ENCODE data around the gene DCST2. TPM values are rescaled to one million over a fixed set of nuclear protein-coding genes. Genes with fewer than 3 reads are reported as not detected.

The DCST2 gene
- total and polyA plus RNA-seq, 4 donors: 0.31 to 1.7 (median 1.2) TPM

DNA sequence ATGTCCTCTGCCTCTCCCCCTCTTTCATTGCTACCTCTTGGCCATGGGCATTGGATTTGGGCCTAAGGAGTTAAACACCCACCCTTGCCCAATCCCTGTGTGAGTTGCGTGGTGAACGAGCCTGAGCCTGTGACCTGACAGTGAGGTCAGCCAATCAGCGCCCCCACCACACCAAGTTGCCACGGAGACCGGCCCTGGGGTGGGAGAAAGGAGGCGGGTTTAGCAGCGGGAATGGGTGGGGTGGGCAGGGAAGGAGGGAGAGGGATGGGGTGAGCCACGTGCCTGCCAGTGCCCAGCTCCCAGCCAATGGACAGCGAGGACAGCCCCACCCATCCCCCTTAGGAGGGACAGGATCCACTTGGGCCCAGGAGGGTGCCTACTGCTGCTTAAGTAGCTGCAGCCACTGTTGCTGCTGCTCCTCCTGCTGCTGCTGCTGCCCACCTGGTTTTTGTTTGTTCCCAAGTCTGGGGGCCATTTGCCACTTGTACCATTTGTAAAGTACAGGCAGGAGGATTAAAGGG lies 21.5 kb downstream of the DCST2 start:
- Histone ChIP-seq H3K9ac (ENCODE audit: insufficient read depth in 1 of 2, low read length in 2 of 2) (peak overlapping the region in 1 of 2 donors; percentile 13), H3K4me3 (no peak overlapping the region), H3K27ac (ENCODE audit: low read depth in 1 of 2, low read length in 1 of 2) (peak overlapping the region in 1 of 2 donors; percentile 65), H3K4me1 (ENCODE audit: control insufficient read depth in 5 of 5, insufficient read depth in 5 of 5, low read length in 5 of 5) (peaks cover 0 to 37% (median 19%) of the 10 kb centered on the region in 5 donors), H3K27me3 (ENCODE audit: control insufficient read depth in 3 of 3, insufficient read depth in 3 of 3, low read length in 2 of 3) (no peaks in the 10 kb centered on the region), H3K36me3 (ENCODE audit: control insufficient read depth in 4 of 4, insufficient read depth in 4 of 4, low read length in 4 of 4) (peaks cover 0 to 28% (median 0%) of the 10 kb centered on the region in 4 donors), H3K9me3 (ENCODE audit: control insufficient read depth in 4 of 4, insufficient read depth in 3 of 4, low read length in 3 of 4) (no peaks in the 10 kb centered on the region)
- DNase-seq (peak; percentile 65 to 80 (median 78)), ATAC-seq (ENCODE audit: insufficient read depth, low FRiP score) (peak; percentile 49)
- TF ChIP-seq, protein P1, sequence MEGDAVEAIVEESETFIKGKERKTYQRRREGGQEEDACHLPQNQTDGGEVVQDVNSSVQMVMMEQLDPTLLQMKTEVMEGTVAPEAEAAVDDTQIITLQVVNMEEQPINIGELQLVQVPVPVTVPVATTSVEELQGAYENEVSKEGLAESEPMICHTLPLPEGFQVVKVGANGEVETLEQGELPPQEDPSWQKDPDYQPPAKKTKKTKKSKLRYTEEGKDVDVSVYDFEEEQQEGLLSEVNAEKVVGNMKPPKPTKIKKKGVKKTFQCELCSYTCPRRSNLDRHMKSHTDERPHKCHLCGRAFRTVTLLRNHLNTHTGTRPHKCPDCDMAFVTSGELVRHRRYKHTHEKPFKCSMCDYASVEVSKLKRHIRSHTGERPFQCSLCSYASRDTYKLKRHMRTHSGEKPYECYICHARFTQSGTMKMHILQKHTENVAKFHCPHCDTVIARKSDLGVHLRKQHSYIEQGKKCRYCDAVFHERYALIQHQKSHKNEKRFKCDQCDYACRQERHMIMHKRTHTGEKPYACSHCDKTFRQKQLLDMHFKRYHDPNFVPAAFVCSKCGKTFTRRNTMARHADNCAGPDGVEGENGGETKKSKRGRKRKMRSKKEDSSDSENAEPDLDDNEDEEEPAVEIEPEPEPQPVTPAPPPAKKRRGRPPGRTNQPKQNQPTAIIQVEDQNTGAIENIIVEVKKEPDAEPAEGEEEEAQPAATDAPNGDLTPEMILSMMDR (IDR thresholded peaks at IDR 0.05; ENCODE audit: control extremely low read depth, extremely low read depth): no peak
- 17 to 28% methylated on average over 9 of the region's 9 CpGs for WGBS, 2 donors

DNA sequence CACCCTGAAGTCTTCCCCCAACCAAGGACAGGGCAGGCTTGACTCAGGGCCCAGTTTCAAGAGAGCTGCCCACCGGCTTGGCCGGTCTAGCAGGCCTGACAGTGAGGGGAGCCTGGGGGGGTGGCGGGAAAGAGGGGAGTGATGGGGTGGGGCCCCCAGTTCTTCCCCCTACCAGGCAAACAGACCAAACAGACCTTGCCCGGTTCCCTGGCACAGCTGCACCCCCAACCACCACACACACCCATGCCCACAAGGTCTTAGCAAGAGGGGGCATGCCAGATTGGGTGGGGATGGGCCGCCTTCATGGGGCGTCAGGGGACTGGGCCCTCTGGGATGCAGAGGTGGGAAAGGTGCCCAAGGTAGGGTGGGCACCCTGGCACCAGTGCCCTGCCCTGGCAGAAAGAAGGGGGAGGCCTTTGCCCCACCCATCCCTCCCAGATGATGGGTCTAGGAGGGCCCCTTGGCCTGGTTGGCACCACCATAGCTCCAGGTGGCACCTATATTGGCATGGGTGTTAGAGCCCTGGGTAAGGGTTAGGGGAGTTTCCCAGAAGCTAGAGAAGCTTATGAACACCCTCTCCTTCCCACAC lies 22.1 kb downstream of the DCST2 start:
- DNase-seq (peak in 2 of 3 donors; percentile 32 to 37), ATAC-seq (ENCODE audit: insufficient read depth, low FRiP score) (no peak)
- no peaks in the 10 kb centered on the region for H3K27me3 ChIP-seq (ENCODE audit: control insufficient read depth in 3 of 3, insufficient read depth in 3 of 3, low read length in 2 of 3)
- WGBS, 2 donors: 78 to 83% methylated on average over 6 of the region's 6 CpGs
- H3K27ac ChIP-seq (ENCODE audit: low read depth in 1 of 2, low read length in 1 of 2): peak overlapping the region in 1 of 2 donors; percentile 65
- peaks cover 0 to 26% (median 0%) of the 10 kb centered on the region in 4 donors for H3K36me3 ChIP-seq (ENCODE audit: control insufficient read depth in 4 of 4, insufficient read depth in 4 of 4, low read length in 4 of 4)
- peak overlapping the region in 1 of 2 donors; percentile 13 for H3K9ac ChIP-seq (ENCODE audit: insufficient read depth in 1 of 2, low read length in 2 of 2)
- H3K4me3 ChIP-seq: no peak overlapping the region
- H3K4me1 ChIP-seq (ENCODE audit: control insufficient read depth in 5 of 5, insufficient read depth in 5 of 5, low read length in 5 of 5): peaks cover 2 to 40% (median 17%) of the 10 kb centered on the region in 5 donors
- H3K9me3 ChIP-seq (ENCODE audit: control insufficient read depth in 4 of 4, insufficient read depth in 3 of 4, low read length in 3 of 4): no peaks in the 10 kb centered on the region
- TF ChIP-seq, protein P1 (IDR thresholded peaks at IDR 0.05; ENCODE audit: control extremely low read depth, extremely low read depth): no peak

DNA sequence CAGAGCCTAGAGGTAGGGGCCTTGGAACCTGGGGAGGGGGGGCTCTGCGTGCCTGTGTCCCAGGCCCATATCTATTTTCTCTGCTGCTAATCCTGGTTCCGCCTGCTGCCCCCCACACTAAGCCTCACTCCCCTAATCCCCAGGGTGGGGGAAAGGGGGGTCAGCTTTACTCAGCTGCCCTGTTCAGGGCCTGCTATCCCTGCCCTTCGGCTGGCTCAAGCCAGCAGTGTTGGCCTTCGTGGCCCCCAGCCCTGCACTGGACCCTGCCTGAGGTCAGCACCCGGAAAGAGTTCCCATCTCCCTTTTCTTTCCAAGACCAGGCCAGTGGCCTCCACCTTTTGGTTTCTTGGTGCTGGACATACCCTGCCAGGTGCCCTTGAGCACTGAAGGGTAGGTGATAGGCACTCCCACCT lies 22.6 kb downstream of the DCST2 start:
- TF ChIP-seq, protein P1 (IDR thresholded peaks at IDR 0.05; ENCODE audit: control extremely low read depth, extremely low read depth): no peak
- Histone ChIP-seq H3K9ac (ENCODE audit: insufficient read depth in 1 of 2, low read length in 2 of 2) (no peak overlapping the region), H3K9me3 (ENCODE audit: control insufficient read depth in 4 of 4, insufficient read depth in 3 of 4, low read length in 3 of 4) (no peaks in the 10 kb centered on the region), H3K4me3 (no peak overlapping the region), H3K27me3 (ENCODE audit: control insufficient read depth in 3 of 3, insufficient read depth in 3 of 3, low read length in 2 of 3) (no peaks in the 10 kb centered on the region), H3K4me1 (ENCODE audit: control insufficient read depth in 5 of 5, insufficient read depth in 5 of 5, low read length in 5 of 5) (peaks cover 2 to 45% (median 17%) of the 10 kb centered on the region in 5 donors), H3K36me3 (ENCODE audit: control insufficient read depth in 4 of 4, insufficient read depth in 4 of 4, low read length in 4 of 4) (peaks cover 0 to 21% (median 0%) of the 10 kb centered on the region in 4 donors), H3K27ac (ENCODE audit: low read depth in 1 of 2, low read length in 1 of 2) (peak overlapping the region in 1 of 2 donors; percentile 65)
- no peak for DNase-seq
- 75 to 86% methylated on average over 5 of the region's 5 CpGs for WGBS, 2 donors
- no peak for ATAC-seq (ENCODE audit: insufficient read depth, low FRiP score)
